Stimulated activated naive B cell treated with anti-CD40 and anti-IgM and Interleukin-4, amounts not matched to agents 10 μg/mL and 1 μg/mL and 100 μg/mL, for 72 hours (primary cell): ENCODE results near the gene PHACTR3.

Source experiments
- ATAC-seq, 2 donors: fragments of 150-1000 bp; cut with Tn5 transposase; replicated peaks; 2 replicates each; pipeline ENCODE4 v1.10.0; 2021; ENCODE audit warnings: moderate library complexity in 1 of 2
- DNase-seq: peaks from one replicate; pipeline ENCODE4 v3.0.0; 2021
- H3K27ac Mint-ChIP-seq: one replicate; pipeline ENCODE4 v1.8.0; 2022; ENCODE audit warnings: mild to moderate bottlenecking, mixed read lengths
- H3K27me3 Mint-ChIP-seq, 2 donors: one replicate each; pipeline ENCODE4 v1.8.0; 2022; ENCODE audit warnings: mixed read lengths in 2 of 2
- H3K36me3 Mint-ChIP-seq, 2 donors: one replicate each; pipeline ENCODE4 v1.8.0; 2022; ENCODE audit warnings: mixed read lengths in 2 of 2, mild to moderate bottlenecking in 1 of 2
- H3K4me1 Mint-ChIP-seq, 2 donors: one replicate each; pipeline ENCODE4 v1.8.0; 2022; ENCODE audit warnings: mixed read lengths in 2 of 2, mild to moderate bottlenecking in 1 of 2
- H3K4me3 Mint-ChIP-seq, 2 donors: one replicate each; pipeline ENCODE4 v1.8.0; 2022; ENCODE audit warnings: mild to moderate bottlenecking in 2 of 2, mixed read lengths in 2 of 2, moderate library complexity in 1 of 2
- H3K9me3 Mint-ChIP-seq, 2 donors: one replicate each; pipeline ENCODE4 v1.8.0; 2022; ENCODE audit warnings: mixed read lengths in 2 of 2, mild to moderate bottlenecking in 1 of 2

Gene PHACTR3

DNA sequence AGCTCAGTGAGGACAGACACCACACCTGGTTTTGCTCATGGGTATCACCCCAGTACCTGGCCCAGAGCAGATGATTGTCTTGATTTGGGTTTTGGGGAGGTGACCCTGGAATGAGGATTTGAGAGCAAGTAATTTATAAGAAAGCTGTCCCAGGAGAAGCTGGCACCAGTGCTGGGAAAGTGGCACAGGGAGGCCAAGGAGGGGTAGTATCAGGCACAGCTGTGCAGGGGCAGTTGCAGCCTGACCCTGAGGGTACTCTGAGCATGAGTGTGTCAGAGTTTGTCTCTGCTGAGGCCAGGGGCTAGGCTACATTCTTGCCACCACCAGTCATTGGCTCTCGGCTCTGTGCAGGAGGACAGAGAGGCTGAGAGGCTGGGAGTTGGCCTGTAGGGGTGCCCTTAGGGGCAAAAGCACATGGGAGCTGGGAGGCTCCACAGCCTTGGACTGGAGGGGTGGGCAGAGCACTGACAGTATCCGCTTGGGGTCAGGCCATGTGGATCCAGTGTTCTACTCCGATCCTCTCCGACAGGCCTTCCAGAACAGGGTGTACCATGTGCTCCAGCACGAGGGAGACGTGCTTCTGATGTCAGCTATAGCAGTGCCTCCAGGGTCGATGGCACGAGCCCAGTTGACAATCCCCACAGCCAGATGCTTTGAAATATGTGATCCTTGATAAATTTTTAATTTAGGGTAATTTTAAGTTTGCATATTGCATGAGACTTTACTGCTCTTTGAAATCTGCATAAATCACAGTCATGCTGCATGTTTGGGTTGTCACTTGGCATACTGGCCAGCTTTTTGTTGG, 121.3 kb downstream of the PHACTR3 start:
- H3K27ac Mint-ChIP-seq, result no peak overlapping the region
- no peak for DNase-seq
- H3K36me3 Mint-ChIP-seq, result no peaks in the 10 kb centered on the region
- H3K27me3 Mint-ChIP-seq, result peaks cover 13 to 20% of the 10 kb centered on the region in 2 donors
- H3K4me3 Mint-ChIP-seq, result no peak overlapping the region
- H3K9me3 Mint-ChIP-seq, result peaks cover 4 to 5% of the 10 kb centered on the region in 2 donors
- no peak for ATAC-seq
- H3K4me1 Mint-ChIP-seq, result peaks cover 12% of the 10 kb centered on the region in 2 donors

DNA sequence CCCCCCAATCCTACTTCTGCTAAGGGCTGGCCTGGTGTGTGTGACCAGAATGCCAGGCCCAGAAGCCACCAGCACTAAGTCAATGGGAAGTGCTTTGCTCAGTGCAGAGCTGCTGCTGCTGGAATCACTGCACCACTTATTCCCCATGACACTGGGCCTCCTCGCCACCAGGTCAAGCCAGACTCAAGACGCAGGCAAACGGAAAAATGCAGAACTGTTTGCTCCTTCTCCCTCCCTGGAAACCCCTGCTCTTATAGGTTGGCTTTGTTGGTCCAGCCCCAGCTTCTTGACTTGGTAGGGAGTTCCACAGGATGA, 121.9 kb downstream of the PHACTR3 start:
- no peak overlapping the region for H3K4me3 Mint-ChIP-seq
- no peaks in the 10 kb centered on the region for H3K36me3 Mint-ChIP-seq
- H3K4me1 Mint-ChIP-seq, result peaks cover 12% of the 10 kb centered on the region in 2 donors
- no peak for ATAC-seq
- peaks cover 11 to 20% of the 10 kb centered on the region in 2 donors for H3K27me3 Mint-ChIP-seq
- no peak overlapping the region for H3K27ac Mint-ChIP-seq
- no peak for DNase-seq
- H3K9me3 Mint-ChIP-seq, result peaks cover 3 to 4% of the 10 kb centered on the region in 2 donors

DNA sequence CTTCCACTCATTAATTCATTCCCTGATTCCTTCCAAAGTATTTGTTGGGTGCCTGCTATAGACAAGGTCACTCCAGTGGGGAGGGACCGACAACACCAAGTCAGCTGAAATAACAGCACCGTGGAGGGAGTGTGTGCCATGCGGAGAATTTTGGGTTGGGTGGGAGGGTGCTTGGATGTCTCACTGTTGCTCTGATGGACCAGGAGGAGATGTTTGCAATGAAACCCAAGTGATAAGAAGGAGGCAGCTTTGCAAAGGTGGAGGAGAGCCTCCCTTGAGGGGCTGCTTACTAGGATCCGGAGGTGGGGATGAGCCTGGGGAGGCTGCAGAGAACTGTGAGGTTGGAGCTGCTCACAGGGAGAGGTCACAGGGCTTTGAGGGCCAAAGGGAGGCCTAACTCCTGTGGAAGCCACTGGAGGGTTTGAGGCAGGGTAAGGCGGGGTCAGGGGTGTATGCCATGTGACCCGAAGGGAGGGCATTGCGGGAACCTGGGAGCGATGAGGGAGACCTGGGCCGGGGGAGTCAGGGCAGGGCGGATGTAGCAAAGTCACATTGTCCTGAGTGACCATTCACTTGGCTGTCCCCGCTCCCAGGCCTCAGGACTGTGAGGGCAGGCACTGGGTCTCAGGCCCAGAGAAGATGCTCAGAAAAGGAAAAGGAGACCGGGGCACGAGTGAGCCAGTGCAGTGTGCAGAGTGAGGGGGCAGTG, 124.5 kb downstream of the PHACTR3 start:
- peaks cover 8 to 20% of the 10 kb centered on the region in 2 donors for H3K27me3 Mint-ChIP-seq
- no peak overlapping the region for H3K4me3 Mint-ChIP-seq
- H3K36me3 Mint-ChIP-seq, result no peaks in the 10 kb centered on the region
- no peak overlapping the region for H3K27ac Mint-ChIP-seq
- peaks cover 0 to 3% of the 10 kb centered on the region in 2 donors for H3K4me1 Mint-ChIP-seq
- DNase-seq (no peak), ATAC-seq (no peak)
- H3K9me3 Mint-ChIP-seq, result no peaks in the 10 kb centered on the region

DNA sequence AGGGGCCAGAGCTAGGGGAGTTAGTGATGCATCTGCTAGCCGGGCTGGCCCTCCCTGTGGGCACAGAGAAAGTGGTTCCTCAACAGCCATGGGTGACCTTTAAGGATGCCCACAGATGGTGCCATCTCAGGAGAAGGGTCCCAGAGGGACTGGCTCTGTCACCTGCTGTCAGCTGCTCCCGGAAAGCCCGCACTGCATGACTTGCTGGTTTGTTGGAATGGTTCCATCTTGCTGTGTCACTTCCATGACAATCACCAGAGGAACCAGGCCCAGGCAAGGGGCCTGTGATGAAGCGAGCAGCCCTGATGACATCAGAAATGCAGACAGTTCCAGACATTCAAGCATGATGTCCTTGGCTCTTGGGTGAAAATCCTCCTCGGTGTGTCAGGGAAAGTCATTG, 125.2 kb downstream of the PHACTR3 start:
- Mint-ChIP-seq H3K4me3 (no peak overlapping the region), H3K4me1 (peaks cover 0 to 2% of the 10 kb centered on the region in 2 donors), H3K9me3 (no peaks in the 10 kb centered on the region), H3K27ac (no peak overlapping the region), H3K36me3 (no peaks in the 10 kb centered on the region), H3K27me3 (peaks cover 8 to 20% of the 10 kb centered on the region in 2 donors)
- no peak for ATAC-seq
- DNase-seq, result no peak

DNA sequence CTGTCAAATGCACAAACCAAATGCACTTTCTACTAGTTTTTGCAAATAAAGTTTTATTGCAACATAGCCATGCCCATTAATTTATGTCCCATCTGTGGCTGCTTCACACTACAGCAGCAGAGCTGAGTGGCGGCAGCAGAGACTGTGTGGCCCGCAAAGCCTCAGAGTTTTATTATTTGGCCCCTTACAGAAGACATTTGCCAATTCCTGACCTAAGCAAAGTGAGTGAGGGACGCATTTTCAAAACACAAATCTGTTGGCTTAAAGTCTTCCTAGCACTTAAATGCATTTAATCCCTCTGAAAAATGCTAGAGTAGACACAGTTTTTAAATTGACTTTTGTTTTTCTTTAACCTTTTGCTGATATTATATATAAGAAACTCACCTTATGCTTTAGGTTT, 126.4 kb downstream of the PHACTR3 start:
- ATAC-seq (no peak), DNase-seq (no peak)
- H3K27ac Mint-ChIP-seq, result no peak overlapping the region
- H3K27me3 Mint-ChIP-seq, result peaks cover 4 to 13% of the 10 kb centered on the region in 2 donors
- no peaks in the 10 kb centered on the region for H3K4me1 Mint-ChIP-seq
- H3K36me3 Mint-ChIP-seq, result no peaks in the 10 kb centered on the region
- H3K4me3 Mint-ChIP-seq, result no peak overlapping the region
- no peaks in the 10 kb centered on the region for H3K9me3 Mint-ChIP-seq

DNA sequence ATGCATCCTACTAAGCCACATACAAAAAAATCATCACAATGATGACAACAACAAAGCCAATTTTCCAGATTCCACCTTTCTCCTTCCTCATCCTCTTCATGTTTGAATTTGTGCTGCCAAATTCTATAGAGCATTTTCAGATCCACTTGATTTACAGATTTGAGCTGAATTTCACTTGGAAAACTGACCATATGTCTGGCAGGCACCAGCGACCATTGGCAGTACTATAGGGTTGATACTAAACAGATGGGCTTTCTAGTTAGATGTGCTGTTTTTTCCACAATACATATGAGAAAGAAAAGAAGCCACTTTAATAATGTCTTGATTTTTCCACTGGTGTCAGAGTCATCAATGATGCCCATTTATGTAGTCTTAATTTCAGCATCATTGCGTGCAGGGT, 127.0 kb downstream of the PHACTR3 start:
- ATAC-seq (no peak), DNase-seq (no peak)
- Mint-ChIP-seq H3K9me3 (no peaks in the 10 kb centered on the region), H3K27me3 (peaks cover 4 to 13% of the 10 kb centered on the region in 2 donors), H3K4me1 (no peaks in the 10 kb centered on the region), H3K4me3 (no peak overlapping the region), H3K27ac (no peak overlapping the region), H3K36me3 (no peaks in the 10 kb centered on the region)

DNA sequence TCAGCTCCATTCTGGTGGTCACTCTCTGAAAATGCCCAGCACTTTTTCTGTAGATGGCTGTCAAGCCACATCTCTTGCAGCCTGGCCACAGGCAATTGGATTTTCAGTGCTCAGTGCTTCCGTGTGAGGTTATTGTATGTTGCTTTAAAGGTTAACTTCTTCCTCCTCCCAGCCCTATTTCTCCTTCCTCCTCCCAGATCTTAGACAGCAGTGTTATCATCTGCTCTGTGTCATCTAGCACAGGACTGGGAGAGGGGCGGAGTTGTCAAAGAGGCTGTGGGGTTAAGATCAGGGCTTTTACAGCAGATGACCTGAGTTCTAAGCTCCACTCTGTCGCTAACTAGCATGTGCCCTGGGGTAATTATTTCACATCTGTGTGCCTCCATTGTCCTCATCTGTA, 129.0 kb downstream of the PHACTR3 start:
- H3K9me3 Mint-ChIP-seq, result peaks cover 0 to 1% of the 10 kb centered on the region in 2 donors
- H3K27me3 Mint-ChIP-seq, result peaks cover 4 to 23% of the 10 kb centered on the region in 2 donors
- no peaks in the 10 kb centered on the region for H3K36me3 Mint-ChIP-seq
- no peak for DNase-seq
- H3K27ac Mint-ChIP-seq, result no peak overlapping the region
- ATAC-seq, result no peak
- no peaks in the 10 kb centered on the region for H3K4me1 Mint-ChIP-seq
- H3K4me3 Mint-ChIP-seq, result no peak overlapping the region

DNA sequence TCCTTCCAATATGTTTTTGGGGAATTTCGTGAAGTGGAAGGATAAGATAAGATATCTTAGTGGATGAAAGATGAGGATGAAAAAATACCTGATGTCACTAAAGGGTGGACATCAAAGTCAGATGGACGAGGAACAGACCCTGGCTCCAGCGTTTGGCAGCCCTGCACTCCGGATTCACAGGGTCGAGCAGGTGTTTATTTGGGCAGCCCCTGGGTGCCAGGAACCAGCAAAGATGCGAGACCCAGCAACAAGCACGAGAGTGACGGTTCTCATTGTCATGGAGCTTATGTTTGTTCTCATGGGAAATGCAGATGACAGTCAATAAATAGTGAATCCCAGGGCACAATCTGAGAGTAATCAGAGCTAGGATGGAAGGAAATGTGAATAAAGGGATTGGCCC, 131.1 kb downstream of the PHACTR3 start:
- no peak overlapping the region for H3K4me3 Mint-ChIP-seq
- DNase-seq (no peak), ATAC-seq (no peak)
- H3K27me3 Mint-ChIP-seq, result peaks cover 0 to 25% of the 10 kb centered on the region in 2 donors
- no peaks in the 10 kb centered on the region for H3K36me3 Mint-ChIP-seq
- H3K4me1 Mint-ChIP-seq, result no peaks in the 10 kb centered on the region
- H3K9me3 Mint-ChIP-seq, result peaks cover 7 to 8% of the 10 kb centered on the region in 2 donors
- H3K27ac Mint-ChIP-seq, result no peak overlapping the region

DNA sequence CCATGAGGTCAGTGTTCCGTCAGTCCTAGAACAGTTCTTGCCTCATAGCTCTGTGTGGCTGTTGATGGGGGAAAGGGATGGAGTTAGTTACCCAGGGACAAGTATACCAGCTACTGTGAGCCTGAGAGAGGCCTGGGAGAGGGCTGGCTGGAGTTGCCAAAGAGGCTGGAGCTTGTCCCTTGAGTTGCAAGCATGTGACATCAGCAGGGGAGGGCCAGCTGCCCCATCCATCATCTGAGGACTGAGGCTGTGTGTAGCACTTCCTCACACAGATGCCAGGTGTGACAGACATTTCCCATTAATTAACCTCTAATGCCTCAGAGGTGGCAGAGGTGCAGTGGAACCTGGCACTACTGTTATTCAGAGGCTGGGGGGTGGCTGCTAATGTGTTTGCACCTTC, 131.6 kb downstream of the PHACTR3 start:
- no peak overlapping the region for H3K4me3 Mint-ChIP-seq
- H3K27me3 Mint-ChIP-seq, result peaks cover 0 to 25% of the 10 kb centered on the region in 2 donors
- no peak overlapping the region for H3K27ac Mint-ChIP-seq
- no peaks in the 10 kb centered on the region for H3K4me1 Mint-ChIP-seq
- ATAC-seq, result no peak
- H3K9me3 Mint-ChIP-seq, result peaks cover 7 to 8% of the 10 kb centered on the region in 2 donors
- DNase-seq, result no peak
- no peaks in the 10 kb centered on the region for H3K36me3 Mint-ChIP-seq

DNA sequence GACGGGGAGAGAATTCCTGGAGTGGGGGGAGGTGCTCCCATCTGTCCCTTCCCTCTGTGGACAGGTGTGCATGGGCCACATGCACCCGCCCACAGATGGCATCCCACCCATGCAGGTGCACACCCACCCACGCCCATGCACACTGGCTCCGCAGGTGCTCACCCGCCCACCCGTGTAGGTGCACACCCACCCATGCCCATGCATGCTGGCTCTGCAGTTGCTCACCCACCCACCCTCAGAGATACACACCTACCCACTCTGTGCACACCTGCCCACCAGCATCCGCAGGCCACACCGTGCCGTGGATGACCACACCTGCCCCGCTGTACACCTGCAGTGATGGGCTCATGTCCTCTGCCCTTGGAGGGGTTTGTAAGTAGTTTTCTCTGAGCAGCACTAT, 132.0 kb downstream of the PHACTR3 start:
- H3K27me3 Mint-ChIP-seq, result peaks cover 0 to 25% of the 10 kb centered on the region in 2 donors
- no peak overlapping the region for H3K4me3 Mint-ChIP-seq
- no peak overlapping the region for H3K27ac Mint-ChIP-seq
- peaks cover 7 to 8% of the 10 kb centered on the region in 2 donors for H3K9me3 Mint-ChIP-seq
- H3K36me3 Mint-ChIP-seq, result no peaks in the 10 kb centered on the region
- no peaks in the 10 kb centered on the region for H3K4me1 Mint-ChIP-seq
- ATAC-seq, result no peak
- DNase-seq, result no peak

DNA sequence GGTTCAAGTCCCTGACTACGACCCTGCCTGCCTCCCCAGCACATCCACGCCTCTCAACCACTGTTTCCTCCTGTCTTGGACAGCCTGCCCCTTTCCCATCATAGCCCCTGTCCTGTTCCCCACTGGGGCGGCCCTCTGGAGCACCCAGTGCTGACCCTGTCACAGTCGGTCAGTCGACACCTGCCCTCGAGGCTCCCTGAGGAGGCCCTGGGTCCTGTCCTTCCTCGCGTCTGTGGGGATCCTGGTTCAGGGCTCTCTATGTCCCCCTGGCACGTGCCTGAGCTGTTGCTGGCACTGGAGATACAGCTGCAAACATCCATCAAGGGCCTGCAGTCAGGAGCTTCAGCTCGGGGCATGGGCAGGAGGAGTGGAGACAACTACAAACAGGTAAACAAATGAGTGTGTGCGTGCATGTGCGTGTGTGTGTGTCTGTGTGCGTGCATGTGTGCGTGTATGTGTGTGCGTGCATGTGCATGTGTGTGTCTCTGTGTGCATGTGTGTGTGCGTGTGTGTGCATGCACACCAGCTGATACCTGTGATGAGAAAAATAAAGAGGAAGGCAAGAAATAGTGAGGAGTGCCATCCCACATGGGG, 132.8 kb downstream of the PHACTR3 start:
- Mint-ChIP-seq H3K36me3 (no peaks in the 10 kb centered on the region), H3K9me3 (peaks cover 7 to 8% of the 10 kb centered on the region in 2 donors), H3K27me3 (peaks cover 0 to 25% of the 10 kb centered on the region in 2 donors), H3K4me3 (no peak overlapping the region), H3K27ac (no peak overlapping the region), H3K4me1 (no peaks in the 10 kb centered on the region)
- no peak for DNase-seq
- ATAC-seq, result no peak

DNA sequence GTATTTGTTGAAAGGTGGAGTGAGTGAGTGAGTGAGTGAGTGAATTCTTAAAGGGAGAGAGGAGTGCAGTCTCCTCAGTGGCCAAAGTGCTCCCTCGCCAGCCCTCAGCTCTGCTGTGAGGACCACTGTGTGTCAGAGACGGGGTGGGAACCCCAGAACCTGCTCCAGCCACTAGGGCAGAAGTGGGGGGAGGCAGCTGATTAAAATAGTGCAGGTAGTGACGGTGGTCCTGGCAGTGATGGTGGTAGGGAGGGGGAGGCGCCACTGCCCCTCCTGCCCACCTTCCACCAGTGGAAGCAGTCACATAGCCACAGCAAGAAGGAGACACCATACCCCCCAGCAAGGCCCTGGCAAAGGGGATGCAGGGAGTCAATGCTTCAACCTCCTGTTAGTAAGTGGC, 133.5 kb downstream of the PHACTR3 start:
- no peaks in the 10 kb centered on the region for H3K36me3 Mint-ChIP-seq
- H3K9me3 Mint-ChIP-seq, result peaks cover 7 to 8% of the 10 kb centered on the region in 2 donors
- H3K4me1 Mint-ChIP-seq, result no peaks in the 10 kb centered on the region
- no peak for DNase-seq
- ATAC-seq, result no peak
- H3K27ac Mint-ChIP-seq, result no peak overlapping the region
- no peak overlapping the region for H3K4me3 Mint-ChIP-seq
- peaks cover 5 to 31% of the 10 kb centered on the region in 2 donors for H3K27me3 Mint-ChIP-seq

DNA sequence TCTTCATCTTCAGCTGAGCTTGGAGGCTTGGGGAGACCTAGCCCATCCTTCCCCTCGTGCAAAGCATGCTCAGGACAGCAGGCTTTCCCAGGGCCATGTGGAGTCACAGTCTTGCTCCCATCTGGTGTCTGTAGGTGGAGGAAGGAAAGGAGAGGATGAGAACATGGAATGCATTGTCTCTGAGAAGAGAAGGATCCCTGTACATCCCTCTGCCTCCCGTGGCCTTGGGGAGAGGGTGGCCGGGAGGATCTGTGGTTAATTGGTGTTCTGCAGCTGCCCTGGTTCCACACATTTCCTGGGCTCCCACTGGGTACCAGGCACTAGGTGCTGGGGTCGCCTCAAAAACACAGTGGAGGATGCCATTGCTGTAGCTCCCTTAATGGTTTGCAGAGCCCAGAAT, 134.5 kb downstream of the PHACTR3 start:
- no peaks in the 10 kb centered on the region for H3K4me1 Mint-ChIP-seq
- peaks cover 5 to 31% of the 10 kb centered on the region in 2 donors for H3K27me3 Mint-ChIP-seq
- H3K9me3 Mint-ChIP-seq, result peaks cover 7 to 8% of the 10 kb centered on the region in 2 donors
- H3K36me3 Mint-ChIP-seq, result no peaks in the 10 kb centered on the region
- no peak for ATAC-seq
- H3K27ac Mint-ChIP-seq, result no peak overlapping the region
- no peak overlapping the region for H3K4me3 Mint-ChIP-seq
- DNase-seq, result no peak

DNA sequence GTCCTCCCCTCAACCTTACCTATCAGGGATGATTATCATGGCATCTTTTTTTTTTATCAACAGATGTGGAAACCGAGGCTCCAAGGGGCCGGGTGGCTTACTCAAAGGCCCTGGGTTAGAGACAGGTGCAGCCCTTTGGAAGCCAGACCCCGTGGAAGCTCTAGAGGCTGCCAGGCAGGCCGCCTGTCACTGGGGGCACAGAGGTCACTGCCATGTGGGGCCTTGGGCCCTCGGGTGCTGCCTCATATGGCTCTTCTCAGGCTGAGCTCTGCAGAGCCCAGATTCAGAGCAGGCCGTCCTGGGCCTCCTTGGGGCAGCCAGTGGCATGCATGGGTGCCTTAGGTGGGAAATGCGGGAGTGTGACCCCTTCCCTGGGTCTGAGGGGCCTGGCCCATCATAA, 136.3 kb downstream of the PHACTR3 start:
- no peak overlapping the region for H3K4me3 Mint-ChIP-seq
- peaks cover 8 to 31% of the 10 kb centered on the region in 2 donors for H3K27me3 Mint-ChIP-seq
- no peak for DNase-seq
- H3K9me3 Mint-ChIP-seq, result peaks cover 7 to 8% of the 10 kb centered on the region in 2 donors
- H3K27ac Mint-ChIP-seq, result no peak overlapping the region
- ATAC-seq, result no peak
- no peaks in the 10 kb centered on the region for H3K36me3 Mint-ChIP-seq
- H3K4me1 Mint-ChIP-seq, result no peaks in the 10 kb centered on the region

DNA sequence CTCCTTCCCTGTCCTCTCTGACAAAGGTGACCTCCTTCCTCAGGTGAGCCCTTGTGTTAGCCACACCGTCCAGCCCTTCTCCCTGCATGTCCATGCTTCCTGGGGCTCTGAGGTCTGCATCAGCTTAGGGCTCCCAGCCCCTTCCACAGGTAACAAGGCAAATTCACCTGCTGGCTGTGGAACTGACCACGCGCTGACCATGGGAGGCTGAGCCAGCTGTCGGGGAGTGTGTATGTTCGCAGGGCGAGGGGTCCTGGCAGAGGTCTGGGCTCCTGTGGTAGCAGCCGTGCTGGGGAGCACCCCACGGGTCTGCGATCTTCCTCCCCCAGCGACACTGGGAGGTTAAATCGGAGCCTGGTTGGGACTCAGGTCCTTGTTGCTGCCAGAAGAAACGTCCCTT, 136.7 kb downstream of the PHACTR3 start:
- ATAC-seq, result no peak
- Mint-ChIP-seq H3K9me3 (peaks cover 7 to 8% of the 10 kb centered on the region in 2 donors), H3K36me3 (no peaks in the 10 kb centered on the region), H3K4me1 (no peaks in the 10 kb centered on the region), H3K27me3 (peaks cover 8 to 31% of the 10 kb centered on the region in 2 donors), H3K27ac (no peak overlapping the region), H3K4me3 (no peak overlapping the region)
- no peak for DNase-seq
